Stomach (tissue), 9 donors: ENCODE data around the gene RNF208. TPM values are rescaled to one million over a fixed set of nuclear protein-coding genes. Genes with fewer than 3 reads are reported as not detected.

Experiments used
- DNase-seq, 2 donors: peaks; one replicate each; pipeline versions ENCODE4 v3.0.0 to v3.0.0-alpha.2; 2013 to 2019
- H3K27ac ChIP-seq, 5 donors: fragments of 200-600 bp in 4 of 5; sonication (generic) in 4 of 5; one replicate each; pipeline ENCODE4 v1.5.1; 2013 to 2019; ENCODE audit warnings: mild to moderate bottlenecking in 1 of 5, moderate library complexity in 1 of 5
- H3K27me3 ChIP-seq, 3 donors: fragments of 200-600 bp; sonication (generic); one replicate each; pipeline ENCODE4 v1.5.1; 2017 to 2019; ENCODE audit warnings: mixed run types in 1 of 3
- H3K36me3 ChIP-seq, 4 donors: fragments of 200-600 bp; sonication (generic); 1 replicate in 3 of 4; 2 replicates in 1 of 4; pipeline ENCODE4 v1.5.1; 2016 to 2019
- H3K4me1 ChIP-seq, 4 donors: fragments of 200-600 bp; sonication (generic); one replicate each; pipeline ENCODE4 v1.5.1; 2016 to 2019
- H3K4me3 ChIP-seq, 4 donors: fragments of 200-600 bp; sonication (generic) in 3 of 4; one replicate each; pipeline ENCODE4 v1.5.1; 2016 to 2019; ENCODE audit warnings: mild to moderate bottlenecking in 1 of 4
- H3K9me3 ChIP-seq, 4 donors: fragments of 200-600 bp; sonication (generic); one replicate each; pipeline ENCODE4 v1.5.1; 2016 to 2019
- EP300 ChIP-seq: sonication (generic); formaldehyde crosslinking; IDR thresholded peaks from one replicate; pipeline ENCODE4 v1.6.1; 2017; ENCODE audit warnings: antibody characterized with exemption
- POLR2A ChIP-seq, 4 donors: fragments of 450-650 bp; IDR thresholded peaks; one replicate each; pipeline ENCODE4 v1.6.1; 2016; ENCODE audit warnings: antibody characterized with exemption in 4 of 4, control low read depth in 2 of 4, mild to moderate bottlenecking in 1 of 4, moderate library complexity in 1 of 4
- POLR2AphosphoS5 ChIP-seq, 3 donors: sonication (generic); formaldehyde crosslinking; IDR thresholded peaks; one replicate each; pipeline ENCODE4 v1.6.1; 2016; ENCODE audit warnings: antibody characterized with exemption in 3 of 3
- WGBS, 5 donors: extraction: QIAGEN DNeasy Blood & Tissue Kit in 3 of 5; methylation state at CpG; one replicate each; pipeline versions ENCODE4 v1.1.5 to v1.1.7; 2013 to 2018; 5-methylcytosine and 5-hydroxymethylcytosine counted together
- intact Hi-C: fragments of 100-400 bp; cut with DNase I; formaldehyde crosslinking; loops from one replicate; pipeline ENCODE4 v1.15.1; 2023; ENCODE audit warnings: low total_unique reads
- polyA plus RNA-seq, 3 donors: library from polyadenylated mRNA; stranded (reverse); fragments of 200-250 nt; gene quantifications; one replicate each; pipeline ENCODE4 v1.2.3, GENCODE V29; 2013
- total RNA-seq, 5 donors: library from RNA; depleted of rRNA; stranded (reverse); fragments of >200 nt; gene quantifications; one replicate each; pipeline versions ENCODE4 v1.1.0 to v1.2.3, GENCODE V29; 2014 to 2016
- TF ChIP-seq, protein P1 (sequence below), 7 experiments: fragments of 450-650 bp in 4 of 7; fragments of 200-600 bp in 3 of 7; sonication (generic) in 3 of 7; IDR thresholded peaks; one replicate each; pipeline ENCODE4 v1.5.1; 2016 to 2019; ENCODE audit warnings: antibody characterized with exemption in 7 of 7, control low read depth in 2 of 7, mild to moderate bottlenecking in 1 of 7
- donor health status: healthy with polysubstance abuse.
- donor health status: Bipolar disorder and iron deficiency.
- donor health status: healthy.

RNF208 gene
- total and polyA plus RNA-seq, 8 donors: 0.45 to 18.7 (median 11.8) TPM; not detected in 1

DNA sequence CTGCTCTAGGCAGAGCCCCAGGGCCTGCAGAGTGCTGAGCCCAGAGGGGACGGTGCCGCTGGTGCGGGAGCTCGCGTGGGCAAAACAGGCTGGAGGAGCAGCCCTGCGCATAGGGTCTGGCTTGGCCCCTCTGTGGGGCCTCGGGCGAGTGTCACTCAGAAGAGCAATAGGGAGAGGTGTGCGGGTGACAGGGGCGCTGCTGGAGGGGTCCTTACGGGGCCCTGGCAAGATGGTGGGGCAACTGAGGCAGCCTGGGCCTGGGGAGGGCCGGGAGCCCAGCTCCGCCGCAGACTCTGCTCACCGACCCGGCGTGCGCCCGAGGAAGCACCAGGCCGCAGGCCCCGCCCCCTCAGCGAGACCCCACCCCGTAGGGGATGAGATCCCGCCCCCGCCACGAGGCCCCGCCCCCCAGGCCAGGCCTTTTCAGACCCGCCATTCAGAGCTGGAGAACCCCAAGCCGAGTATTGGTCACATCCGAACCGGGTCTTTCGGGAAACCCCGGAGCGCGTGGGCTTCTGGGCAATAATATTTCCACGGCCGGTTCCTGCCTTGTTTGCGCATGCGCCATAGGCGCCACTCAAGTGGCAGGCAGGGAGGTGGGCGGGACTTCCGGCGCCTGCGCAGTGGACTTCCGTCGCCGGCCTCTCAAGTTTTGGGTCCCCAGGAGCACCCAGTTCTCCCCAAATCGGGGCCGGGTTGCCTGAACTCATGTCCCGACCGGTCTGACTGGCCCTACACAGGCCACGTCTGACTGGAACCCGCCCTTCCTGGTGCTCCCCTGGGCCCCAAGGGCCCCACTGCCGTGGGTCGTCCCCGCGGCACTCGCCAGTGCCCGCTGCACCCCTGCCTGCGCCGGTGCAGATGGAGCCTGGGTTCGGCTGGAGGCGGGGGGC, 1.3 kb upstream of the RNF208 start:
- DNase-seq: peak; percentile 98 to 99
- Histone ChIP-seq H3K36me3 (no peaks in the 10 kb centered on the region), H3K4me1 (peaks cover 45 to 92% (median 88%) of the 10 kb centered on the region in 4 donors), H3K27me3 (peaks cover 0 to 28% (median 4%) of the 10 kb centered on the region in 3 donors), H3K4me3 (peak overlapping the region; percentile 70 to 73 (median 72)), H3K9me3 (no peaks in the 10 kb centered on the region), H3K27ac (peak overlapping the region; percentile 92 to 98 (median 94))
- 0 to 2% (median 1%) methylated on average over 20 to 63 of the region's 63 CpGs for WGBS, 5 donors
- TF ChIP-seq, protein P1, sequence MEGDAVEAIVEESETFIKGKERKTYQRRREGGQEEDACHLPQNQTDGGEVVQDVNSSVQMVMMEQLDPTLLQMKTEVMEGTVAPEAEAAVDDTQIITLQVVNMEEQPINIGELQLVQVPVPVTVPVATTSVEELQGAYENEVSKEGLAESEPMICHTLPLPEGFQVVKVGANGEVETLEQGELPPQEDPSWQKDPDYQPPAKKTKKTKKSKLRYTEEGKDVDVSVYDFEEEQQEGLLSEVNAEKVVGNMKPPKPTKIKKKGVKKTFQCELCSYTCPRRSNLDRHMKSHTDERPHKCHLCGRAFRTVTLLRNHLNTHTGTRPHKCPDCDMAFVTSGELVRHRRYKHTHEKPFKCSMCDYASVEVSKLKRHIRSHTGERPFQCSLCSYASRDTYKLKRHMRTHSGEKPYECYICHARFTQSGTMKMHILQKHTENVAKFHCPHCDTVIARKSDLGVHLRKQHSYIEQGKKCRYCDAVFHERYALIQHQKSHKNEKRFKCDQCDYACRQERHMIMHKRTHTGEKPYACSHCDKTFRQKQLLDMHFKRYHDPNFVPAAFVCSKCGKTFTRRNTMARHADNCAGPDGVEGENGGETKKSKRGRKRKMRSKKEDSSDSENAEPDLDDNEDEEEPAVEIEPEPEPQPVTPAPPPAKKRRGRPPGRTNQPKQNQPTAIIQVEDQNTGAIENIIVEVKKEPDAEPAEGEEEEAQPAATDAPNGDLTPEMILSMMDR (IDR thresholded peaks at IDR 0.05): peak in 1 of 7 experiments; percentile 20
- no peak for TF ChIP-seq POLR2A (IDR thresholded peaks at IDR 0.05)
- peak; percentile 46 to 88 (median 69) for TF ChIP-seq POLR2AphosphoS5 (IDR thresholded peaks at IDR 0.05)
- no peak for TF ChIP-seq EP300
- intact Hi-C loops: no loop called here

DNA sequence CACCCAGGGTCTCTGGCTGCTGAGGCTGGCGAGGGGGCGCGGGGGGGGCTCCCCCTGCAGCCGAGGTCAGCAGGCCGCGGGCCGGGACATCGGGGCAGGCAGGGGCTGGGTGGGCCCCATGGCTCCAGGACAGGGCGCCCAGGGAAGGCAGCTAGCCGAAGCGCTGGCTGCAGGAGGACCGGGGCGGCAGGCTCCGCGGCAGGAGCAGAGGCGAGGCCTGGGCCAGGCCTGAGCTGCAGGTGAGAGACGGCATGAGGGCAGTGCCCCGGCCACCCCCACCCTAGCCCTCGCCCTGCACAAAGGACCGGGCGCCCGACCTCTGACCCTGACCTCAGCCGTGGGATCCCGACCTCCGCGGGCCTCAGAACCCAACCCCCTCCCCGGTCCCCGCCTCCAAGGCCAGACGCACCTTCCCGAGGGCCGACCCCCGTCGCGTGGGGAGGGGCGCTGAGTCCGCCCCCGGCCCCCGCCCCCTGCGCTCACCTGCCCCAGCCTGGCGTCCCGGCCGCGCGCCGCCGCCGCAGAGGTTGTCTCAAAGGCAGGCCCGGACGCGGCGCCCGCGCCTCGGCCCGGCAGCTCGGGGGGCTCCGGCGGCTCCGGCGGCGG, 431 bp downstream of the RNF208 start:
- H3K36me3 ChIP-seq: peaks cover 0 to 2% (median 0%) of the 10 kb centered on the region in 4 donors
- DNase-seq: peak in 1 of 2 donors; percentile 73
- intact Hi-C loops: no loop called here
- peak overlapping the region; percentile 44 to 58 (median 46) for H3K4me3 ChIP-seq
- peaks cover 0 to 14% (median 0%) of the 10 kb centered on the region in 3 donors for H3K27me3 ChIP-seq
- H3K27ac ChIP-seq: peak overlapping the region; percentile 52 to 73 (median 64)
- TF ChIP-seq EP300 (no peak), POLR2AphosphoS5 (IDR thresholded peaks at IDR 0.05) (no peak)
- TF ChIP-seq, protein P1 (IDR thresholded peaks at IDR 0.05): no peak
- no peaks in the 10 kb centered on the region for H3K9me3 ChIP-seq
- H3K4me1 ChIP-seq: peaks cover 41 to 92% (median 88%) of the 10 kb centered on the region in 4 donors
- WGBS, 5 donors: 5 to 21% (median 7%) methylated on average over 12 to 59 of the region's 61 CpGs

GRCh38 chr9:137221095-137221505, 940 bp downstream of the RNF208 start:
- 69 to 86% (median 81%) methylated on average over 7 to 14 of the region's 14 CpGs for WGBS, 5 donors
- Histone ChIP-seq H3K9me3 (no peaks in the 10 kb centered on the region), H3K4me1 (peaks cover 45 to 91% (median 86%) of the 10 kb centered on the region in 4 donors), H3K27me3 (peaks cover 0 to 14% (median 0%) of the 10 kb centered on the region in 3 donors), H3K4me3 (peak overlapping the region; percentile 44 to 58 (median 46)), H3K27ac (peak overlapping the region in 4 of 5 donors; percentile 61 to 73 (median 64)), H3K36me3 (peaks cover 0 to 7% (median 4%) of the 10 kb centered on the region in 4 donors)
- DNase-seq: no peak
- TF ChIP-seq POLR2A (IDR thresholded peaks at IDR 0.05) (no peak), POLR2AphosphoS5 (IDR thresholded peaks at IDR 0.05) (no peak), EP300 (no peak)
- intact Hi-C loops: no loop called here

DNA sequence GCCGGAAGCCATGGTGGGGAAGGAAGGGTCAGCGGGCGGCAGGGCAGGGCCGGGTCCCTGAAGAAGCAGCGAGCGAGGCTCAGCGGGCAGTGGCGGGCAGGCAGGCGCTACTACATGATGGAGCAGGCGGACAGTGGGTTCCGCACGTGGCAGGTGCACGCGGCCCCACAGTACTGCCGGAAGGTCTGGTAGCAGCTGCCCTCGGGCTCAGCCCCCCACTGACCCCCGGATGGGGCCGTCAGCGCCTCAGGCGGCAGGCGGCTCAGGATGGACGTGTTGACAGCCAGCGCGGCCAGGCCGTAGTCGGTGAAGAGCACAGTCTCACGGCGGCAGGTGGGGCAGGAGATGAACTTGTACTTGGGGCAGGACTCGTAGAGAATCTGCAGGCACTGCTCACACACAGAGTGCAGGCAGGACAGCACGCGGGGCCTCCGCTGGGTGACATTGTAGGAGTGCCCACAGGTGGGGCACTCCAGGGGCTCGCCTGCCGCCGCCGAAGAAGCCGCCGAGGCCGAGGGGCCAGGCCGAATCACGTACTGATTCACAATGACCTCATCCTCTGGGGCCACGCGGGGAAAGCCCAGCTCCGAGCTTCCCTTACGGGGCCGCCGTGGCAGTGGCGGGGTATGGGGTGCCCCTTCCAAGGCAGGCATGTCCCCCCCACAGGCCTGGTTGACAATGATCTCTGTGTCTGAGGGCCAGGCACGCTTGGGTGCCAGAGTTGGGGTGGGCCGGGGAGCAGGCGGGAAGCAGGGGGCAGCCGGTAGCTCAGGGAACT, 1.5 kb downstream of the RNF208 start:
- Histone ChIP-seq H3K27ac (peak overlapping the region in 2 of 5 donors; percentile 16 to 64), H3K4me3 (peak overlapping the region in 1 of 4 donors; percentile 1), H3K36me3 (peaks cover 0 to 13% (median 8%) of the 10 kb centered on the region in 4 donors), H3K9me3 (no peaks in the 10 kb centered on the region), H3K4me1 (peaks cover 45 to 85% (median 82%) of the 10 kb centered on the region in 4 donors), H3K27me3 (peaks cover 0 to 14% (median 0%) of the 10 kb centered on the region in 3 donors)
- 87 to 89% (median 89%) methylated on average over 24 to 52 of the region's 52 CpGs for WGBS, 5 donors
- TF ChIP-seq, protein P1 (IDR thresholded peaks at IDR 0.05): no peak
- TF ChIP-seq POLR2A (IDR thresholded peaks at IDR 0.05) (no peak), POLR2AphosphoS5 (IDR thresholded peaks at IDR 0.05) (no peak), EP300 (no peak)
- intact Hi-C loops: no loop called here
- DNase-seq: peak in 1 of 2 donors; percentile 32
